Upper lobe of left lung (tissue), 4 donors: ENCODE results near the gene MCTP1.

Experiments
- EP300 ChIP-seq, 4 donors: sonication (generic); formaldehyde crosslinking; IDR thresholded peaks; one replicate each; pipeline ENCODE4 v1.5.1; 2017; ENCODE audit warnings: antibody characterized with exemption in 4 of 4, control low read depth in 2 of 4
- POLR2A ChIP-seq, 4 donors: fragments of 450-650 bp; IDR thresholded peaks; one replicate each; pipeline ENCODE4 v1.5.1; 2016 to 2017; ENCODE audit warnings: antibody characterized with exemption in 4 of 4, mild to moderate bottlenecking in 2 of 4
- POLR2AphosphoS5 ChIP-seq, 2 donors: sonication (generic); formaldehyde crosslinking; IDR thresholded peaks; one replicate each; pipeline ENCODE4 v1.5.1; 2017; ENCODE audit warnings: antibody characterized with exemption in 2 of 2
- TF ChIP-seq, protein P1 (sequence below), 6 experiments: fragments of 450-650 bp in 4 of 6; fragments of 200-600 bp in 2 of 6; sonication (generic) in 2 of 6; IDR thresholded peaks; one replicate each; pipeline ENCODE4 v1.5.1; 2016 to 2019; ENCODE audit warnings: antibody characterized with exemption in 6 of 6

DNA sequence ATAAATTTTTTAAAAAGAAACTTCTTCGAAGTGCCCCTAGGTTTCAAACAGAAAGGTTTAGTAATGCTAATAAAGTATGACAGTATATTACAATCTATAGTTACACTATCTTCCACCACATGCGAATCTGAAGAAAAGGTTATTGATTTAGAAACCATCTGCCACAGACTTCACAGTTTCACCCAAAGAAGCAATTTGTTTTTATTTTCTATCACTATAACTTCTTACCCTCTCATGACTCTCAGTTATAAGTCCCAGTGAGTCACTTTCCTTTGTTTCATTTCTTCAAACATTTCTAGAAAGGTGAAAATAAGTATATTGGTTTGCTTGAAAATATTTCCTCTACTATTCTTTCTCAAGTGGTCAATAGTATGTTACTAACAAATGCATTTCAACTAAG, 93.6 kb downstream of the MCTP1 start:
- TF ChIP-seq, protein P1, sequence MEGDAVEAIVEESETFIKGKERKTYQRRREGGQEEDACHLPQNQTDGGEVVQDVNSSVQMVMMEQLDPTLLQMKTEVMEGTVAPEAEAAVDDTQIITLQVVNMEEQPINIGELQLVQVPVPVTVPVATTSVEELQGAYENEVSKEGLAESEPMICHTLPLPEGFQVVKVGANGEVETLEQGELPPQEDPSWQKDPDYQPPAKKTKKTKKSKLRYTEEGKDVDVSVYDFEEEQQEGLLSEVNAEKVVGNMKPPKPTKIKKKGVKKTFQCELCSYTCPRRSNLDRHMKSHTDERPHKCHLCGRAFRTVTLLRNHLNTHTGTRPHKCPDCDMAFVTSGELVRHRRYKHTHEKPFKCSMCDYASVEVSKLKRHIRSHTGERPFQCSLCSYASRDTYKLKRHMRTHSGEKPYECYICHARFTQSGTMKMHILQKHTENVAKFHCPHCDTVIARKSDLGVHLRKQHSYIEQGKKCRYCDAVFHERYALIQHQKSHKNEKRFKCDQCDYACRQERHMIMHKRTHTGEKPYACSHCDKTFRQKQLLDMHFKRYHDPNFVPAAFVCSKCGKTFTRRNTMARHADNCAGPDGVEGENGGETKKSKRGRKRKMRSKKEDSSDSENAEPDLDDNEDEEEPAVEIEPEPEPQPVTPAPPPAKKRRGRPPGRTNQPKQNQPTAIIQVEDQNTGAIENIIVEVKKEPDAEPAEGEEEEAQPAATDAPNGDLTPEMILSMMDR (IDR thresholded peaks at IDR 0.05) = no peak
- no peak for TF ChIP-seq POLR2A (IDR thresholded peaks at IDR 0.05)
- TF ChIP-seq POLR2AphosphoS5 (IDR thresholded peaks at IDR 0.05) = no peak
- no peak for TF ChIP-seq EP300 (IDR thresholded peaks at IDR 0.05)
